HG02938 (cell line): ENCODE measurements around the gene PTRH1.

ENCODE experiments used
- ATAC-seq: cut with Tn5 transposase; IDR thresholded peaks from one replicate; pipeline ENCODE4 v1.9.1; 2021; ENCODE audit warnings: mild to moderate bottlenecking, moderate library complexity; ENCODE audit not compliant: unreplicated experiment

The PTRH1 gene

DNA sequence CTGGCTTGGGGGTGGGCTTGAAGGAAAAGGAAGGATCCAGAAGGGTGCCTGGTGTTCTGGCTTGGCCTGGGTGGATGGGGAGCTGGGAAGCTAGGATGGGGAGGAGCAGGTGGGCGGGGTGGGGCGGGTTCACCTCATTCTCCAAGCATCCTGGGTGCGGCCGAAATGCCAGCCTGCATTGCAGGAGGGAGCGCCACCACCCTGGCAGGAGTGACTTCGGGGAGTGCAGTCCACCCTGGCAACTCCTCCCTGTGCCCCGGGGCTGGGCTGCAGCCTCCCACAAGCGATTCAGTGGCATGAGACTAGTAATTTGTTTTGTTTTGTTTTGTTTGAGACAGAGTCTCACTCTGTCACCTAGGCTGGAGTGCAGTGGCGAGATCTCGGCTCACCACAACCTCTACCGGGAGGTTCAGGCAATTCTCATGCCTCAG, 5.9 kb upstream of the PTRH1 start:
- ATAC-seq, result no peak

DNA sequence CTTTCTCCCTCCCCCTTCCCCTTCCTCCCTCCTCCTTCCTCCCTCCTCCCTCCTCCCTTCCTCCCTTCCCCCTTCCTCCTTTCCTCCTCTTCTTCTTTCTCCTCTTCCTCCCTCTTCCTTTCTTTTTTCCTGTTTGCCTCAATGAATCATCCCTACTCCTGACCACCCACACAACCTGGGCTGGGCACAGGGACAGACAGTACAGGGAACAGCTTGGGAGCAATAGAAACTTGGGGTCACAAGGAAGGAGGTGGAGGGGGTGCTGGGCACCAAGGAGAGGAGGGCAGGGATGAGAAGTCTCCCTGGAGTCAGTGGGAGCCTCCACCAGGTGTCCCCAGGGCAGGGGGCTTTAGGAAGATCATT, 5.4 kb upstream of the PTRH1 start:
- ATAC-seq, result no peak

DNA sequence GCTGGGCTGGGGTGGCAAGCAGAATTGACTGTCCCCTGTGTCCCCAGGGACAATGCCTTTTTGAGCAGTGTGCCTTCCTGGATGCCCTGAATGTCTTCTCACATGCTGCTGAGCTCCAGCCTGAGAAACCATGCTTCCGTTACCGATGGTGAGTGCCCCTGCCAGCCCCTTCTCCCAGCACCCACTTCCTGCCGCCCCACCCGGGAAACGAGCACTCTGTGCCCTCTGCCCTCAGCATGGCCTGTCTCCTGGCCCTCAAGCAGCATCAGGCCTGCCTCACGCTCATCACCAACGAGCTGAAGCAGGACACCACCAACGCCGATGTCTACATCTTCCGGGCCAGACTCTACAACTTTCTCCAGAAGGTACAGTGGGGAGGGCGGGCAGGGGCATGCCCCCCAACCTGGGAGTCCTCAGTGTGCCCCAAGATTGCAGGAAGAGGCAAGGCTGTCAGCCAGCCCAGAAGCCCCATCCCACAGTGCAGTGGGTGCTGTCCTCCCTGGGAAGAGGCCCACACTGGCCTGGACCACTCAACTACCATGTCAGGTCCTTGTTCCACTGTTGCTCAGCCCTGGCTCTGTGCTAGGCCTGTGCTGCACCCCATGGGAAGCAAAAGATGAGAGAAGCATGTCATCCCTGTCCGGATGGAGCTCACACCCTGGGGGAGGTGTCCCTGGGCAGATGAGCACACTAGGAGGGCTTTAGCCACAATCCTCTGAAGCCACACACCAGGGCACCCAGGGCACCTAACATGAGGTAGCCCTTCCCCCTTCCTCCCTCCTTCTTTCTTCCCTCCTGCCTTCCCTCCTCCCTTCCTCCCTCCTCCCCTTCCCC, 4.8 kb upstream of the PTRH1 start:
- no peak for ATAC-seq

DNA sequence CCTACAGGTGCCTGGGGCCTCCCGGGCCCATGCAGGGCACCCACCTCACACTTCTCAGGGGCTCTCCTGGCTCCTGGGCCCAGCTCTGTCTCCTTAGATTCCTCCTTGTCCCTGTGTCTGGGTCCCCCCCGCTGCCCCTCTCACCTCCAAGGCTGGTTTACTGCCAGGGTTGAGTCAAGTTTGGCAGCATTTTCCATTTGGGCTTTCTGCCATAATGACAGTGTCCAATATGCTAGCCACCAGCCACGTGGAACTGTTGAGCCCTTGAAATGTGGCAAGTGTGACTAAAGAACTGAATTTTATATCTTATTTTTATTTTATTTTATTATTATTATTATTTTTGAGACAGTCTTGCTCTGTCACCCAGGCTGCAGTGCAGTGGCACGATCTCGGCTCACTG, 2.3 kb upstream of the PTRH1 start:
- ATAC-seq, result no peak

DNA sequence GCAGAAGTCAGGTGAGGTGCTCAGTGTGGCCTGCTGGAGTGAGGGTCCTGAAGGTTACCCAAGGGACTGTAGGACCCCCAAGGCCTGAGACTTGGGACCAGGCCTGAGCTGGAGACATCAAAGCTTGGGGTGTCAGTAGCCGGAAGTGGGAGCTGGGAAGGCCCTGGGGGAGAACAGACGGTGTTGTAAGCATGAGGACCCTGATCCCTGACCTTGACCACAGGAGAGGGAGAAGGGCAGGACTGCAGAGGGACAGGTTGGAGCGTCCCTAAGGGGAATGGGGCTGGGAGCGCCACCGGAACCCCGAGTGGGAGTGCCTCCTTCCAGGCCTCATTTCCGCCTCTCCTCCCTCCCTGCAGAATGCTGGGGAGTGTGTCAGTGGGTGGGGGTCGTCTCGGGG, 949 bp upstream of the PTRH1 start:
- no peak for ATAC-seq

DNA sequence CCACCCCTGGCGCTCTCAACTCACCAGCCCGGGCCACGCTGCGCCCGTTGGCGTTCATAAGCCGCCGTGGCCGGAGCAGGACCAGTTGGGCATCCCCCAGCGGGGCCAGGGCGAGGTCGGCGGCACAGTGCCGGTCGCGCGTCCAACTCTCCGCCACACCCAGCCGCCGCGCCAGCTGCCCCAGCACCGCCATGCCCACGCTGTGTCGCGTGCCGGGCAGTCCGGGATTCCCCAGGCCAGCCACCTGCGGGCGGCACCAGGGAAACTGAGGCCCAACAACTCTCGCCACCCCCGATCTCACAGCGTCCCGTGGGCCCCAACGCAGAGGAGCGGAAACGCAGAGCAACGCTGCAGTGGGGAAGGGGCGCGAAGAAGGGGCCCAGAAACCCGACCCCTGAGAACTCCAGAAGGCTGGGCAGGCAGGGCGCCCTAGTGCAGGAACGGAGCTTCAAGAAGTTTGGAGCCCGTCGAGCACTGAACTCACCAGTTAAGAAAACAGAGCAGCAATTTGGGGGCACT, 453 bp downstream of the PTRH1 start:
- no peak for ATAC-seq

DNA sequence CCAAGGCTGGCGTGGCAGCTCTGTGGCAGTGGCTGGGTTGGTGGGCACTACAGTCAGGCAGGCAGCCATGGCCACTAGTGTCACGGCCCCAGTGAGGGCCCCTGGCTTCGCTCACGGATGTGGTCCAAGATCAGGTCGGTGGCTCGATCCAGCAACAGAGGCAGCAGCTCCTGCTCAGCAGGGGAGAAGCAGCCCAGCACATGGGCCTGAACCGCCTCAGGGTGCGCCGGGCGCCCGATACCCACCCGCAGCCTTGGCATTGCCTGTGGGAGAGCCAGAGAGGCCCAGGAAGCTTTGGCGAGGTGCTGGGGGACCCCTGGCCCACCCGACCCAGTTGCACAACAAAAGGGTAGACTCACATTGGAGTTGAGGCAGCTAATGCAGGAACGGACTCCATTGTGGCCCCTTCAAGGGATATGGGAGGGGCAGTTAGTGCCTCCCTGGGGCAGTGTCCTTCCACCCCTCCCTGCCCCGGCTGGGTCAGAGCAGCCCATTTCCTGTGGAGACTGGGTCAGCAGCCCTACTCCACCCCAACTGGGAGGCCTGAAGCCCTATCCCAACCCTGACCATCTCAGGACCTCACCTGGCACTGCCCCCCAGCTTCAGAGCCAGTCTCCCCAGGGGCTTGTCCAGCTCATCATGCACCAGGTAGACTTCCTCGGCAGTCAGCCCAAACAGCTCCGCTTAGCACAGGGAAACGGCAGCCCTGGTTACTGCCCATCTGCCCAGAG, 1.3 kb downstream of the PTRH1 start:
- ATAC-seq, result no peak

DNA sequence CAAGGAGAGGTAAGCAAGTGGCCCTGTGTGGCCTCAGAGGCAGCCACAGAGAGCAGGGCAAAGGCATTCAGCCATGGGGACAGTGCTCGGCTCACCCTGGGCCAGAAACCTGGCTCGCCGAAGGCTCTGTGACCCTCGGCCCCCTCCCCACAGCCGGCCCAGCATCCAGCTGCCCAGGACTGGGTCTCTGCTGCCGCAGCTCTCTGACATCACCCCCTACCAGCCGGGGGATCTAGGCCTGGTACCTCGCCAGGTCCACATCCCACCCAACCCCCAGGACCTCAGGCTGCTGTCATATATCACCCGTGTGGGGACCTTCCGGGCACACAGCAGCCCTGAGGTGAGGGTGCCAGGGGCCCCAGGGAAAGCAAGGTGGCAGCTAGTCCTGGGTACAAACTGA, 2.6 kb downstream of the PTRH1 start:
- ATAC-seq, result no peak

DNA sequence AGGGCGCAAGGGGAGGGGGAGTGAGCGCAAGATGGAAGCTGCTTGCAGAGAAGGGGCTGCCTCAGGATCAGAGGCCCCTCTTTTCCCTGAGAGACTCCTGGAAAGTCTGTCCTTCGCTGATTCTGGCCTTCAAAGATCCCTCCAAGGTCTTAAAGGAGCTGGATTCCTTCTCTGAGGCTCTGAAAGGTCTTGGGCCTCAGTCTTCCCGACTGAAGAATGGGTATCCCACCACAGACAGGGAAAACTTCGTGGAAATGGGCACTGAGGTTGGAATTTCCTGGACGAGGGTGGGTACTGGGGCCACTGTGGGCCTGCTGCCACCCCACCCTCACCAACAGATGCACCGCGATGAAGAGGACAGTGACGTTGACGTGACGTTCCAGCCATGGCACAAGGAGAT, 3.1 kb downstream of the PTRH1 start:
- ATAC-seq, result no peak

DNA sequence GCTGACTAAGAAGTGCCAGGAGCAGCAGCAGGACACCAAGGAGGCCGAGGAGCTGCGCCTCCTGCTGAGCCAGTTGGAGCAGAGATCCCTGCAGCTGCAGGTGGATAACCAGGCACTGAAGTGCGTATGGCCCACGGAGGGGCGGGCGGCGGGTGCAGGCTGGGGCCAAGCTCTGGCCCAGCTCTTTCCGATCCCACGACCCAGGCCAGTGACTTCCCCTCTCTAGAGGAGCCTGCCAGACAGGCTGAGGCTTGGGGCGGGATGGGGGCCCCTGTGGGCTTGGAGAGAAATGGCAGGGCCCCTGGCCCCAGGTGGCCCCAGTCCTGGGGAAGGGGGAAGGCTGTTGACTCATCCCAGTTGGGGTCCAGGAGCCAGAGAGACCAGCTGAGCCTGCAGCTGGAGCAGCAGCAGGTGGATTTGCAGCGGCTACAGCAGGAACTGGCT, 3.6 kb downstream of the PTRH1 start:
- no peak for ATAC-seq

DNA sequence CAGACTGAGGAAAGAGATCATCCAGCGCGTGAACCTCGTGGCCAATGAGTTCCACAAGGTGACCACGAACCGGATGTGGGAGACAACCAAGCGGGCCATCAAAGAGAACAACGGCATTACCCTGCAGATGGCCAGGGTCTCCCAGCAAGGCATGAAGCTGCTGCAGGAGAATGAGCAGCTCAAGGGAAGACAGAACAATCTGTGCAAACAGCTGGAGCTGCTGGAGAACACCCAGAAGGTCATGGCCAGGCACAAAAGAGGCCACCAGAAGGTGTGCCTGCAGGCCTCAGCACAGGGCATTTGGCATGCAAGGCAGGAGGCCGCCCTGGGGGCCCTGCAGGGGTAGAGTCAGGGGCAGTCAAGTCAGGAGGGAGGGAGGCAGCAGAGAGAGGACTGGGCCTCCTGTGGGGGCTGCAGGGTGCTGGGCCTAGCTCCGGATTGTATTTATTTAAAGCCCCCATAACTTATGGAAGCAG, 4.2 kb downstream of the PTRH1 start:
- ATAC-seq, result no peak

DNA sequence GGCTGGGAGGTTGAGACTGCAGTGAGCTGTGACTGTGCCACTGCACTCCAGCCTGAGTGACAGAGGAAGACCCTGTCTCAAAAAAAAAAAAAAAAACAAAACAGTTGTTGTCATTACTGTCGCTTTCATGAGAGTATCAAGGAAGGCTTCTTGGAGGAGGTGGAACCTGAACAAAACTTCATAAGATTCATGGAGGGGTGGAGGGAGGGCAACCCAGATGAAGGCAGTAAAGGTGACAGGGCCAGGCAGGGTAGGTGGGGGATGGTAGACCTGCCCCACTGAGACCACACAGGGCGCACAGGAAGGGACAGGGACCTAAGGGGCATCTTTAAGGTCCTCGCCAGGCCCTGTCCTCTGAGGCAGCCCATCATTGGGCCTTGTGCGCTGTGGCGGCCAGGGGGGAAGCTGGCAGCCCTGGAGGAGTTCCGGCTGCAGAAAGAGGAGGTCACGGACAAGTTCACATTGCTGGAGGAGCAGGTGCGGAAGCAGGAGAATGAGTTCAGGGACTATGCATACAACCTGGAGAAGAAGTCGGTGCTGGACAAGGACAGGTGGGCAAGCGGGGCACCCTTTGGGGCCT, 5.2 kb downstream of the PTRH1 start:
- no peak for ATAC-seq

DNA sequence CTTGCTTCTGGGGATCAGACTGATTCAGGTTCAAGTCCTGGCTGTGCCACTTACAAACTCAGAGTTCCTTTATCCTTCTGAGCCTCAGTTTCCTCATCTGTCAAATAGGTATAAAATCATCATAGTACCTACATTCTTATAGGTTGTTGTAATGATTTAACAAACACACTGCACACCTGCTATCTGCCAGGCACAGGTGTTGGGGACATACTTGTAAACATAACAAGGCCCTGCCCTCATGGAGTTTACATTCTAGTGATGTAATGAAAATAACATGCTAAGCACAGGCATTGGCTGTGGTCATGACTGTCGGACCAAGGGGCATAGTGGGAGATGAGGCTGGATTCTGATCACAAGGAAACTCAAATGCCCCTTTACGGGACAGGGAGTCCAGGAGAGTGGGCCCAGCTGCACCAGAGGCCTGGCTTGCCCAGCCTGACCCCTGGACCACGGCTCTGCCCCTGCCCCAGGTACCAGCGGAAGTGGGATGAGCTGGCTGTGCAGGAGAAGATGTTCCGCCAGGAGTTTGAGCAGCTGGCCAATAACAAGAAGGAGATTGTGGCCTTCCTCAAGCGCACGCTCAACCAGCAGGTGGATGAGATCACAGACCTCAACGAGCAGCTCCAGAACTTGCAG, 6.4 kb downstream of the PTRH1 start:
- no peak for ATAC-seq

DNA sequence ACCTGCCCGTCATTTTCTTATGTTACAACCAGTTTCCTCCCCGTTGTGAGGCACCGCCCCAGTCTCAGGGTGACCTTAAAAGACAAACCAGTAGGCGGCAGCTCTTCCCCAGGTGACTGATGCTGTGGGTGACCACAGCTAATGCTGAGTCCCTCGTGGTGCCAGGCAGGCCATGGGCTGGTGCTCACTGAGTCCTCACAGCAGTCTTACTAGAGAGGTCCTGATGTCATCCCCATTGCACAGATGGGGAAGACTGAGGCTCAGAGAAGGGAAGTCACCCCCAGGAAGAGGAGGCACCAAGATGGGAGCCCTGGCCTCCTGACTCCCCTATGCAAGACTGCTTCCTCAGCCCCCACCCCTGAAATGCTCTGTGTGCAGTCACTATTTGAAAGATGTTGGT, 7.7 kb downstream of the PTRH1 start:
- ATAC-seq, result no peak

DNA sequence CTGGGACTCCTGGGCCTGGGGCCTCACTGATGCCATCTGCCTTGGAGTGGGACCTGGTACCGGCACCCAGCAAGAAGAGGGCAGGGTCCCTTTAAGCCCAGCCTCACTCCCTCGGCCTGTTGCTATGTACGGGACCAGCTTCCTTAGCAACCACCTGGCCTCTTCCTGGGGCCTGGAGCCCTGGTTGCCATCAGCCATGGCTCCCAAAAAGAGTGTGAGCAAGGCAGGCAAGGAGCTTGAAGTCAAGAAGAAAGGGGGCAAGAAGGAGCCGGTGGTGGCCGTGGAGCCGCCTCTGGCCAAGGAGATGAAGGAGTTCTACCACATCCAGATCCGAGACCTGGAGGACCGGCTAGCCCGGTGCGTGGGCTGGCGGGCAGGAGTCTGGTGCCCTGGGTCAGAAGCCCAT, 8.6 kb downstream of the PTRH1 start, which contains the start of gene CFAP157:
CFAP157 (plus strand) TSS at position 153 of the 406 bp plus-strand sequence; CDS start at position 197, 44 bp downstream.
- no peak for ATAC-seq

DNA sequence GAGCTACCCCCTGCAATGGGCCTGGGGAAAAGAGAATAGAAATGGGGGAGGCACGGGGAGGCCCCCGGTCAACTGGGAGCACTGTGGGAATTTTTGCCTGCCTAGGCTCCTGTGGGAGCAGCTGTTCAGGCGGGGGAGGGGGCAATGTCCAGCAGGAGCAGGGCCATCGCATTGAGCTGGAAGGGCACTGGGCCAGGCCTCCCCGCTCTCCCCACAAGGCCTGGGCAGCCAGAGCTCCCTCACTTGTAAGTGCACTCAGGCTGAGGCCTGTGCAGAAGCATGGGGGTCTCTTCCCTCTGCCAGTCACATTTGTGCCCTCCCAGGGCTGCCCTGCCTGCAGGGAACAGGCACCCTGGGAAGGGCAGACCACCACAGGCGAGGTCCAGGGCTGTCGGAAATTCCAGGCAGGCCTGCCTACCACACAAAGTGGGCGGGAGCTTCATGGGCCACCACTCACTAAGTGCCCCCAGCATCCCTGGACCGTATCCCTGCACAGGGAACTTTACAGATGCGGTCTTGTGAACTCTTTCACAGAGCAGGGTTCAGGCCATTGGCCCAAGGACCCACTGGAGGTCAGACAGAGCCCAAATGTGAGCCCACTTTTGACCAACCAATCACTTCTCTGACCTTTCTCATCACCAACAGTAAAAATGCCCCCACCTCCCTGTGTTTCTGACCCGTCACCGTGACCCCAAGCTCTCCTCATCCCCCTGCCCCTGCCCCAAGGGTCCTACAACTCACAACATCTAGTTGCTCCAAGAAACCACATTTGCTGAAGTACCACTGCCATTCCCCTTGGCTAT, 9.7 kb downstream of the PTRH1 start:
- ATAC-seq, result no peak

DNA sequence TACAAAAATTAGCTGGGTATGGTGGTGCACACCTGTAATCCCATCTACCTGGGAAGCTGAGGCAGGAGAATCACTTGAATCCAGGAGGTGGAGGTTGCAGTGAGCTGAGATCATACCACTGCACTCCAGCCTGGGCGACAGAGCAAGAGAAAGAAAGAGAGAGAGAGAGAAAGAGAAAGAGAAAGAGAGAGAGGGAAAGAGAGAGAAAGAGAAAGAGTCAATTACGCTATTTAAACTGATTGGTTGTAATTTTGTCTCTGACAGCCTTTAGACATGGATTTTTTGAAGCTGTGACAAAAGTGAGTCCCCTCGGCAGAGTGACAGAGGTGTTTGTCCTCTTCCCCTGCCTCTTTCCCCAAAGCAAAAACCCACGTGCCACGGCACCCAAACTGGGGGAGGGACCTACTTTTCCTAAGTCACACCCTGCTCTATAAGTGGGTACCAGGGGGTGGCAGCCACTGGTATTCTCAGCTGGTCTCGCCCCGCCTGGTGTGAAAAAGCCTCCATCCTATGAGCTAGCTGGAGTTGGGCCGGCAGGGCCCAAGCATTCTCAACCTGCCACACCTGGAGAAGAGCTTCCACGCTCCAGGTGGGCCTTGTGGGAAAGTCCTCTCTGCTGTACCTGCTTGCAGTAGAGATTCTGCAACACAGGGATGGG, 12.0 kb downstream of the PTRH1 start:
- ATAC-seq, result no peak

DNA sequence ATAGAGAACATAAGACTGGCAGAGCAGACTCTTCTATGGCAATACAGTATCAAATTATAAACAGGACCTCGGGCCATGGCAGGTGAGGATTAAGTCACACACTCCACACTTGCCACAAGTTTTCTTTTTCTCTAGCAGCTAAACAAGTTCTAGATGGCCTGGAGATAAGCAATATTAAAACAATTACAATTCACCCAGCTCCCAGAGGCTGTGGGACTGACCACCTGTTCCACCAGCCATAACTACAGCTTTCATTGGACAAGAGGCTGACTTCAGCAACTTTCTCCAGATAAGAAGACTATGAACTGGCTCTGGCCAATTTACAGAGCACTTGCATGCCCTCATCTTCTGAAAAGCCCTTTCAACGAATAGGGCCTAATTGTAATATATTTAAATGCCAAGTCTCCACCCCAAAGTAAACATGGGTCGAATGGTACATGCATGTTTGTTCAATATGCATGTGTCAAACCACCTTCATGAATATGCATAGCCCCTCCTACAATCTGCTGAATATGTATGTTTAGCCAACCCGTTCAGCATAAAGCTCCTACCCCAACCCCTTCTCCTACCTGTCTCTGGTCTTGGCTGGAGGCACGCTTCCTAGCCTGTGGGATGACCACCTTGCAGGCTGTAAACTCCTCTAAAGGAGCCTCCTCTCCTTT, 14.7 kb downstream of the PTRH1 start:
- no peak for ATAC-seq

DNA sequence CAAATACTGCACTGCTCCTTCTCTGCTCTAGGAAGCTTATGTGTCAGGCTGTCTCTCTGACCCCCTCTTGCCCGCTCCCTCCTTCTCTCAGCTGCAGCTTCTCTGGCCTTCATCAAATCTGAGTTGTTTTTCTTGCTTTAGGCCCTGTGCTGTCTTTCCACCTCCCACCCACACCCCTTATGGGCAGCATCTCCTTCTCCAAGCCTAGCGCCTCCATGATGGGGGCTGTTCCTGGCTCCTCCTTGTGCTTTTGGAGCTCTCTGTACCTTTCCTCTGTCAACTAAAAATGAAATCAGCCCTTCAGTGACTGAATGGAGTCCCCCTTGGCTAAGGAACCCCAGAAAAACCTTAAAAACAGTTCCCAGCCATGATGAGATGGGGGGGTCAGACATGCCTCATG, 15.3 kb downstream of the PTRH1 start:
- ATAC-seq, result no peak
